ENCODE results near the gene CPED1. TPM values are rescaled to one million over a fixed set of nuclear protein-coding genes. Genes with fewer than 3 reads are reported as not detected.
A peak's percentile ranks its signal among the peaks of the same experiment; 100 is the strongest.

CPED1 gene
- total RNA-seq, 1 donor from 2014 or later, result 27.3 TPM

DNA sequence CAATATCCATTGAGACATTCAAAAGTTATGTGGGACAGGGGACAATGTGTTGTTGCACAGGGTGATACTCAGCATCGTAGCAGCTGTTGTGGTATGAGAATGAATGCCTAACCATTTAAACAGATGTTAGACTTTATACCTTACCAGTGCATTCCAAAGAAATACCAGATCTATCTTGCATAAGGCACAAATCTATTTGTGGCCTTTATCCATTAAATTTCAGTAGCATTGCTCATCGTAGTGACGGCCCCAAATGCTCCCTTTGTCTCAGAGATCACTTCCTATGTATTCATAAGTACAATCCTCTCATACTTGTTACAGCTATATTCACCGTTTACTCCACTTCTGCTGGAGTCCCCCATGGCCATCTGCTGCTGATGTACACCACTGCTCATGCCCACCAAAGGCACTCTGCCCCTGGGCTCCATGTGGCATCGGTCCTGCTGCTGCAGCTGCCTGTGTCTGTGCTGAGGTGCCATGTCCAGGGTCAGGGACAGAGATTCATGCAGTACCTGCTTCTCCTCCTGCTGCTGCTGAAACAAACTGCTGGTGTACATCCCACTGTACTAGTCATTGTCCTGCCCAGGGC, 96.3 kb downstream of the CPED1 start:
- Histone ChIP-seq H3K36me3 (no peaks in the 10 kb centered on the region), H3K27ac (peak overlapping the region; percentile 3), H3K4me1 (peaks cover 12% of the 10 kb centered on the region), H3K9me3 (no peaks in the 10 kb centered on the region), H3K27me3 (no peaks in the 10 kb centered on the region), H3K4me3 (no peak overlapping the region)
- DNase-seq (ENCODE audit: extremely low spot score in 2 of 2), result no peak
- TF ChIP-seq POLR2AphosphoS5 (IDR thresholded peaks at IDR 0.05; ENCODE audit: insufficient read depth in 1 of 2, low read depth in 1 of 2) (no peak), POLR2A (IDR thresholded peaks at IDR 0.05) (no peak)
- TF ChIP-seq, protein P1, sequence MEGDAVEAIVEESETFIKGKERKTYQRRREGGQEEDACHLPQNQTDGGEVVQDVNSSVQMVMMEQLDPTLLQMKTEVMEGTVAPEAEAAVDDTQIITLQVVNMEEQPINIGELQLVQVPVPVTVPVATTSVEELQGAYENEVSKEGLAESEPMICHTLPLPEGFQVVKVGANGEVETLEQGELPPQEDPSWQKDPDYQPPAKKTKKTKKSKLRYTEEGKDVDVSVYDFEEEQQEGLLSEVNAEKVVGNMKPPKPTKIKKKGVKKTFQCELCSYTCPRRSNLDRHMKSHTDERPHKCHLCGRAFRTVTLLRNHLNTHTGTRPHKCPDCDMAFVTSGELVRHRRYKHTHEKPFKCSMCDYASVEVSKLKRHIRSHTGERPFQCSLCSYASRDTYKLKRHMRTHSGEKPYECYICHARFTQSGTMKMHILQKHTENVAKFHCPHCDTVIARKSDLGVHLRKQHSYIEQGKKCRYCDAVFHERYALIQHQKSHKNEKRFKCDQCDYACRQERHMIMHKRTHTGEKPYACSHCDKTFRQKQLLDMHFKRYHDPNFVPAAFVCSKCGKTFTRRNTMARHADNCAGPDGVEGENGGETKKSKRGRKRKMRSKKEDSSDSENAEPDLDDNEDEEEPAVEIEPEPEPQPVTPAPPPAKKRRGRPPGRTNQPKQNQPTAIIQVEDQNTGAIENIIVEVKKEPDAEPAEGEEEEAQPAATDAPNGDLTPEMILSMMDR (IDR thresholded peaks at IDR 0.05), result no peak
- intact Hi-C loops (cut with DNase I), result no loop called here

DNA sequence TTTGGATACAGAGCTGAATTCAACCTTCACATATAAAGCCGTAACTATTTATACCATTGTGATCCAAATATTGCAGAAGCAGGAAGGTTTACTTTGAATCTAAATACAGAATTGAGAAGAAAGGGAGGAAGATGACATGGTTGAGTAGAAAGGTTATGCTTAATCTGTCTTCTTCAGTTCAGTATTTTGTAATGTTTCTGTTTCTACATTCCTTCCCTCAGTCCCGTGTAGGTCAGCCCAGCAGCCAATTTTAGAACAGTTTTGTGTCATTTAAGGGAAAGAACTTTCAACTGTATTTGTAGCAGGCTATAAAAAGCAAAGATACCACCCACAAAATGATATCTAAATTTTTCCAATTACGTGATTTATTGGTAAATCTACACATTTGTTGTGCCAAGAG, 97.4 kb downstream of the CPED1 start:
- TF ChIP-seq POLR2AphosphoS5 (IDR thresholded peaks at IDR 0.05; ENCODE audit: insufficient read depth in 1 of 2, low read depth in 1 of 2) (peak in 1 of 2 donors; percentile 70), POLR2A (IDR thresholded peaks at IDR 0.05) (no peak)
- TF ChIP-seq, protein P1 (IDR thresholded peaks at IDR 0.05), result no peak
- H3K4me1 ChIP-seq, result peaks cover 12% of the 10 kb centered on the region
- DNase-seq (ENCODE audit: extremely low spot score in 2 of 2), result no peak
- H3K27me3 ChIP-seq, result no peaks in the 10 kb centered on the region
- intact Hi-C loops (cut with DNase I), result no loop called here
- H3K9me3 ChIP-seq, result no peaks in the 10 kb centered on the region
- no peaks in the 10 kb centered on the region for H3K36me3 ChIP-seq
- H3K27ac ChIP-seq, result peak overlapping the region; percentile 52
- H3K4me3 ChIP-seq, result no peak overlapping the region

DNA sequence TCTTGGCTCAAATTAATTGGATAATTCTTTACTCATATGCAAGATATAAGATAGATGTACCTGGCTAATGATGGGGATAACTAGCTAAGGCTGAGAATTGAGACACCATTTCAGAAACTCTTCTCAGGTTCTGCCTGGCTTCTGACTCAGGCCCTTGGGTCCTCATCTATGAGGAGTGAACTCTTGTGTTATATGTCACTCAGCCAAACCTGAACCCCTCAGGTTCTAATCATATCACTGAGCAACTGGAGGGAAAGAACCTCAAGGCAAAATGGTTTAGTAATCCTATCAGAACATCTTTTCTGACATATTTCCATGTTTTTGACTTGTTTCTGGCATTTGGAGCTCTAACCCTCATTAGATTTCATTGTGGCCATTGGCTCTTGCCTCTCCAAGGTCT, 100.4 kb downstream of the CPED1 start:
- no peak for DNase-seq (ENCODE audit: extremely low spot score in 2 of 2)
- TF ChIP-seq POLR2A (IDR thresholded peaks at IDR 0.05), result no peak
- TF ChIP-seq, protein P1 (IDR thresholded peaks at IDR 0.05), result no peak
- no peak for TF ChIP-seq POLR2AphosphoS5 (IDR thresholded peaks at IDR 0.05; ENCODE audit: insufficient read depth in 1 of 2, low read depth in 1 of 2)

DNA sequence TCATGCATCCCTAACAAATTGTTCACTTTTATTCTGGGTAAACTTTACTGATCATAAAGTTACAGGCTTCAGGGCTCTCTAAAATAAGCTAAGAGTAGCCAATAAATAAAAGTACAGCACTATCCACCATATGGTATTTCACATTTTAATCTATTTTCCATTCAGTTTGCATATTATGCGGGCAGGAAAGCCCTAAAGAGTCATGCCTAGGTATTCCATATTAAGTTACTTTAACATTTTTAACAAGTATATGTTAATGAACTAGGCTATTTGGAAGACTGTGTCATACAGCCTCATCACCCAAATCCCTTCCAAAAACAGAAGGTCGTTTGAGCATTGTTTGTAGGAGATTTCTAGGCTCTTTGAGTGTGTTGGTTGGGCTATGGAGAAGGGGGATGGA, 106.3 kb downstream of the CPED1 start:
- Histone ChIP-seq H3K4me3 (no peak overlapping the region), H3K9me3 (no peaks in the 10 kb centered on the region), H3K27me3 (no peaks in the 10 kb centered on the region), H3K27ac (no peak overlapping the region), H3K36me3 (no peaks in the 10 kb centered on the region), H3K4me1 (no peaks in the 10 kb centered on the region)
- intact Hi-C loops (cut with DNase I), result no loop called here
- TF ChIP-seq, protein P1 (IDR thresholded peaks at IDR 0.05), result no peak
- TF ChIP-seq POLR2AphosphoS5 (IDR thresholded peaks at IDR 0.05; ENCODE audit: insufficient read depth in 1 of 2, low read depth in 1 of 2) (no peak), POLR2A (IDR thresholded peaks at IDR 0.05) (no peak)
- DNase-seq (ENCODE audit: extremely low spot score in 2 of 2), result no peak

More for the DNA sequence above, 100.4 kb downstream of the CPED1 start:
- Histone ChIP-seq H3K4me3 (no peak overlapping the region), H3K27me3 (no peaks in the 10 kb centered on the region), H3K27ac (no peak overlapping the region), H3K9me3 (no peaks in the 10 kb centered on the region), H3K4me1 (peaks cover 12% of the 10 kb centered on the region), H3K36me3 (no peaks in the 10 kb centered on the region)
- intact Hi-C loops (cut with DNase I), result no loop called here

DNA sequence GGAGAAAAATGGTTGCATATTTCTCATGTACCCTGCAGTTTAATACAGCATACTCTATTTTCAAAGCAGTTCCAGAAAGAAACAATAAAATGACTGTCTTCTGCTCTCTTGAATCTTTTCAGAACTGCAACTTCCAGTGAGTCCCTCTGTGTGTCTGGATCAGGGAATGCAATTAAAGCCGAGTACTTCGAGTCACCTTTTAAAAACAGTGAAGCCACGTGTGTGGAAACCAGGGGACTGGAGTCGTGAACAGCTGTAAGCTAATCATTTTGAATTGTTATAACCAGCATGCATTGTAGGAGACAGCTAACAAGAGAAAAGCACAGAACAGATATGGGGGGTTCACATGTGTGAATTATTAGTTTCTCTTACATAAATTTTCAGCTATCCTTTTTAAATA, 109.1 kb downstream of the CPED1 start:
- TF ChIP-seq, protein P1 (IDR thresholded peaks at IDR 0.05), result no peak
- TF ChIP-seq POLR2AphosphoS5 (IDR thresholded peaks at IDR 0.05; ENCODE audit: insufficient read depth in 1 of 2, low read depth in 1 of 2), result no peak
- no peak for TF ChIP-seq POLR2A (IDR thresholded peaks at IDR 0.05)
- H3K4me1 ChIP-seq, result no peaks in the 10 kb centered on the region
- H3K9me3 ChIP-seq, result no peaks in the 10 kb centered on the region
- no peaks in the 10 kb centered on the region for H3K27me3 ChIP-seq
- intact Hi-C loops (cut with DNase I), result no loop called here
- H3K36me3 ChIP-seq, result no peaks in the 10 kb centered on the region
- H3K27ac ChIP-seq, result no peak overlapping the region
- no peak overlapping the region for H3K4me3 ChIP-seq
- DNase-seq (ENCODE audit: extremely low spot score in 2 of 2), result no peak

Data from vagina (tissue), 2 donors.